Measurements from ENCODE around the gene PPM1A. TPM values are rescaled to one million over a fixed set of nuclear protein-coding genes. Genes with fewer than 3 reads are reported as not detected.

Gene PPM1A
- total RNA-seq, 2 experiments from 2014 or later, result 45.8 to 54.4 TPM

- POLR2A ChIA-PET, result interaction anchor here (1.5 kb wide), 1 partner anchor 9 kb away, joined by 9 read pairs; the partner anchor contains the start of gene PPM1A
- DNase-seq (no peak), ATAC-seq (ENCODE audit: low read depth) (no peak)
- Mint-ChIP-seq H3K27ac (no peak overlapping the region), H3K36me3 (no peaks in the 10 kb centered on the region), H3K4me1 (peaks cover 4% of the 10 kb centered on the region), H3K27me3 (peaks cover 2% of the 10 kb centered on the region), H3K9me3 (no peaks in the 10 kb centered on the region), H3K4me3 (no peak overlapping the region)
These were observed 10.1 kb upstream of the PPM1A start for GRCh38 chr14:60238955-60239354.

- no peak overlapping the region for H3K4me3 Mint-ChIP-seq
- no peak for DNase-seq
- peaks cover 5% of the 10 kb centered on the region for H3K4me1 Mint-ChIP-seq
- H3K27me3 Mint-ChIP-seq, result peaks cover 2% of the 10 kb centered on the region
- no peaks in the 10 kb centered on the region for H3K9me3 Mint-ChIP-seq
- no peaks in the 10 kb centered on the region for H3K36me3 Mint-ChIP-seq
- POLR2A ChIA-PET, result interaction anchor here (1.5 kb wide), 1 partner anchor 9 kb away, joined by 4 read pairs; the partner anchor contains the start of gene PPM1A
- ATAC-seq (ENCODE audit: low read depth), result no peak
- H3K27ac Mint-ChIP-seq, result no peak overlapping the region
These were observed 8.7 kb upstream of the PPM1A start for GRCh38 chr14:60240139-60240856.

DNA sequence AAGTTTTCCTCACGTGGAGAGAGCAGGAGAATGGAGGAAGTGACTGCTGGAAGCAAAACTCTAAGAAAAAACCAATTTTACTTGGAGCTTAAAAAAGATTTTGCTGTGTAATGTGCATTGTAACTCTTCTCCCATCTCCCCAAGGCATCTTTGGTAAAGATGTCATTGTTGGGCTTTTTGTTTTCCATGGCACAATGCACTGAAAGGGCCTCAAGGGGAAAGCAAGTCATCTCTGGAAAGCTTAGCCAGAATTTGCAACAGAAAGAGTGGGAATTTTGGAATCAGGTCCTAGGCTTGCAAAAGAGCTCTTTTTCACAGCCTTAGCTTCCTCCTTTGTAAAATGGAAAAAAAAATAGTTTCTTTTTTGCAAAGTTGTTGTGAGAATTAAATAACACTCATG, 7.9 kb upstream of the PPM1A start:
- DNase-seq (no peak), ATAC-seq (ENCODE audit: low read depth) (no peak)
- Mint-ChIP-seq H3K36me3 (no peaks in the 10 kb centered on the region), H3K27ac (no peak overlapping the region), H3K4me1 (peaks cover 11% of the 10 kb centered on the region), H3K9me3 (no peaks in the 10 kb centered on the region), H3K4me3 (no peak overlapping the region), H3K27me3 (peaks cover 2% of the 10 kb centered on the region)
- POLR2A ChIA-PET, result interaction anchor here (1.0 to 1.5 kb wide), 2 partner anchors 8 to 9 kb away, joined by 3 to 4 read pairs; partner anchors contain the start of gene PPM1A

- no peaks in the 10 kb centered on the region for H3K9me3 Mint-ChIP-seq
- peaks cover 16% of the 10 kb centered on the region for H3K4me1 Mint-ChIP-seq
- H3K36me3 Mint-ChIP-seq, result no peaks in the 10 kb centered on the region
- H3K27me3 Mint-ChIP-seq, result peaks cover 2% of the 10 kb centered on the region
- no peak for DNase-seq
- POLR2A ChIA-PET, result no interaction called here
- peak; percentile 50 for ATAC-seq (ENCODE audit: low read depth)
- H3K4me3 Mint-ChIP-seq, result no peak overlapping the region
- H3K27ac Mint-ChIP-seq, result peak overlapping the region; percentile 26
These were observed 6.6 kb upstream of the PPM1A start for GRCh38 chr14:60242429-60242828.

DNA sequence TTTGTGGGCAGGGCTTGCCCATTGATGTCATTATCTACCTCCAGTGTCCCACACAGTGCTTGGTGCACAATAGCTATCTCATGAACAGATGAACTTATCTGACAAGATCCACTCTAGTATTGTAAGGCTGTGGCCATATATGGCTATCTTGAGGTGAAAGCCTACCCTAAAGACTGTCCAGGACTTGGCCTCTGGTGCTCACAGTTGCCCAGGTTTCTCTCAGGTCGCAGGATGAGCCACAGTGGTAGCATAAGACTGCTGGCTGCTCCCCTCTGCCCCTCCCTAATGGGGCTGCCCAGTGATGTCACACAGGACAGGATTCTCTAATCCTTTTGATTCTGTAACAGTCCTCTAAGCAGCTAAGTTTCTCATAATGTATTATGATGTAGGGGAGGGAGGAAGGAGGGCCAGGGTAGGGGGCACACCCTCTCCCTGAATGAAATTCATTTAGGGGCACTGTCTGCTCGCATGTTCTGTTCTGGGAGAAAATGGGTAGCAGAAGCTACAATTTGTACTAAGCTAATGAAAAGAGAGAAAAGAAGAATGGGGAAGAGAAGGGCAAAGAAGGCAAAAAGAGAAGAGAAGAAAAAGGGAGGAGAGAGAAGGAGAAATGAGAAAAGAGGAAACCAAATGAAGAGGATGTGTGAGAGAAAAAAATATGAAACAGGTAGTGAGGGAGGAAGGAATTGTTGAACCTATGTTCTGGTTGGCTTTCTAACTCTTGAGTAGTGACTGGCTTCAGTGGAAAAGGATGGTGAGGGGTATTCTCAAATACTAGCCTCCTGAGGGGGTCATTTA, 3.4 kb upstream of the PPM1A start:
- Mint-ChIP-seq H3K36me3 (peaks cover 2% of the 10 kb centered on the region), H3K27ac (peak overlapping the region; percentile 21), H3K4me1 (peaks cover 26% of the 10 kb centered on the region), H3K9me3 (no peaks in the 10 kb centered on the region), H3K4me3 (no peak overlapping the region), H3K27me3 (peaks cover 2% of the 10 kb centered on the region)
- ATAC-seq (ENCODE audit: low read depth), result no peak
- POLR2A ChIA-PET, result no interaction called here
- no peak for DNase-seq

DNA sequence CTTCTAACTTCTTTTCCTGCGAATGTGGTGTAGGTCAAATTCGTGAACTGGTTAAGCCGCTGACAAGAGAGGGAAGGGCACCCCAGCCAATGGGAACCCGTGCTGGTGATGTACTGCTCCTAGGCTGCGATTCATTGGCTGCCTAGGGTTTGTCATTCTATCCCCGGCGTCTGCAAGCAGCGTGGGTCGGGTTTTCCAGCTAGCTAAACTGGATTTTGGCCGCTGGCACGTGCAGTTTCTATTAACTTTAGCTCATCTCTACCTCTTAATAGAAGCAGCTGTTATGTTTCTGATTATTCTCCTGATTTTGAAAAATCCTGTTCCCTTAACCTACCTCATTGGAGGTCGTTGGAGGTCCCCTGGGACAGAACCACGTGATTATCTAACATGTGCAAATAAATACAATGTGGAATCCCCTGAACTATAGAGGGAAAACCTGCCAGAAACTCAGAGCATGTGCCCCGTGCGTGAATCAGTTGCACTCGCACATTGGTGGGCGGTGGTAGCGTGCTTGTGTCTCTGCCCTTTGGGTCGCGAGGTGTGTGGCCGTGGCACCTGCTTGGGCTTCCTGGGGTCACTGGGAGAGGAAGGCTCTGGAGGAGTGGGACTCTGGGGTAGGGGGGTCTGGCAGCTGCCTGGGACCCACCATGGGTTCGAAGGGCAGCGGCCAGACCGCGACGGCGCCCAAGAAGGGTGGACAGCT, 876 bp upstream of the PPM1A start:
- Mint-ChIP-seq H3K4me3 (peak overlapping the region; percentile 90), H3K36me3 (peaks cover 9% of the 10 kb centered on the region), H3K9me3 (no peaks in the 10 kb centered on the region), H3K27me3 (no peaks in the 10 kb centered on the region), H3K4me1 (peaks cover 37% of the 10 kb centered on the region), H3K27ac (peak overlapping the region; percentile 99)
- POLR2A ChIA-PET, result interaction anchor here (0.7 to 2.5 kb wide), 18 partner anchors 8 to 1821 kb away, joined by 3 to 34 read pairs (median 6); partner anchors contain the start of genes DHRS7, JKAMP, KIAA0586 and L3HYPDH
- DNase-seq (peak; percentile 68), ATAC-seq (ENCODE audit: low read depth) (peak; percentile 75)

- no peaks in the 10 kb centered on the region for H3K27me3 Mint-ChIP-seq
- H3K4me3 Mint-ChIP-seq, result peak overlapping the region; percentile 89
- peak; percentile 77 for DNase-seq
- peaks cover 41% of the 10 kb centered on the region for H3K4me1 Mint-ChIP-seq
- peak overlapping the region; percentile 99 for H3K27ac Mint-ChIP-seq
- H3K36me3 Mint-ChIP-seq, result peaks cover 11% of the 10 kb centered on the region
- ATAC-seq (ENCODE audit: low read depth), result peak; percentile 41
- POLR2A ChIA-PET, result interaction anchor here (0.7 to 2.5 kb wide), 24 partner anchors 8 to 1822 kb away, joined by 3 to 34 read pairs (median 4); partner anchors contain the start of genes DHRS7, JKAMP, KIAA0586 and L3HYPDH
- H3K9me3 Mint-ChIP-seq, result no peaks in the 10 kb centered on the region
These were observed 568 bp downstream of the PPM1A start for GRCh38 chr14:60249321-60250256.

- ATAC-seq (ENCODE audit: low read depth), result no peak
- peak overlapping the region; percentile 60 for H3K27ac Mint-ChIP-seq
- POLR2A ChIA-PET, result interaction anchor here (1.2 to 1.7 kb wide), 3 partner anchors 9 to 158 kb away, joined by 3 to 5 read pairs (median 5); partner anchors contain the start of gene PCNX4
- DNase-seq, result no peak
- peaks cover 13% of the 10 kb centered on the region for H3K36me3 Mint-ChIP-seq
- no peaks in the 10 kb centered on the region for H3K9me3 Mint-ChIP-seq
- peaks cover 40% of the 10 kb centered on the region for H3K4me1 Mint-ChIP-seq
- peak overlapping the region; percentile 89 for H3K4me3 Mint-ChIP-seq
- H3K27me3 Mint-ChIP-seq, result no peaks in the 10 kb centered on the region
These were observed 1.4 kb downstream of the PPM1A start for GRCh38 chr14:60250257-60251035.

DNA sequence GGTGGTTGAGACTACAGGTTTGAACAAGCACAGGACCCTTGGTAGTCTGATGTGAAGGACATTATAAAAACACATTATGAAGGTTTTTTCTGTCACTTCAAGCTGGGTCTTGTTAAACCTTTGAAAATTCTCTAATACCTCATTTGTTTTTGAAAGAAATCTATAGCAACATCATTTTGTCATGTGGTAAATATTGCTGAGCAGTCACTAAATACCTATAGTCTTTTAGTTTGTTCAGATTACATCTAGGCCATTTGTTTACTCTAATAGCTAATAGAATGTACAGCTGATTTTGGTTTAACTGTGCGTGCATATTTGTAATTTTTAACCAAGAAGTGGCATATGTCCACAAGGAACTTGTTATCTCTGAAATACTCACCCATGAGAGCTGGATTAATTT, 2.9 kb downstream of the PPM1A start:
- ATAC-seq (ENCODE audit: low read depth) (no peak), DNase-seq (no peak)
- no peaks in the 10 kb centered on the region for H3K9me3 Mint-ChIP-seq
- no peak overlapping the region for H3K27ac Mint-ChIP-seq
- no peaks in the 10 kb centered on the region for H3K27me3 Mint-ChIP-seq
- H3K4me3 Mint-ChIP-seq, result peak overlapping the region; percentile 15
- POLR2A ChIA-PET, result no interaction called here
- peaks cover 33% of the 10 kb centered on the region for H3K4me1 Mint-ChIP-seq
- H3K36me3 Mint-ChIP-seq, result peaks cover 19% of the 10 kb centered on the region

- ATAC-seq (ENCODE audit: low read depth) (no peak), DNase-seq (no peak)
- H3K36me3 Mint-ChIP-seq, result peaks cover 19% of the 10 kb centered on the region
- no peaks in the 10 kb centered on the region for H3K27me3 Mint-ChIP-seq
- H3K4me1 Mint-ChIP-seq, result peaks cover 29% of the 10 kb centered on the region
- H3K4me3 Mint-ChIP-seq, result no peak overlapping the region
- no peak overlapping the region for H3K27ac Mint-ChIP-seq
- no peaks in the 10 kb centered on the region for H3K9me3 Mint-ChIP-seq
- POLR2A ChIA-PET, result no interaction called here
These were observed 3.6 kb downstream of the PPM1A start for GRCh38 chr14:60252630-60253029.

DNA sequence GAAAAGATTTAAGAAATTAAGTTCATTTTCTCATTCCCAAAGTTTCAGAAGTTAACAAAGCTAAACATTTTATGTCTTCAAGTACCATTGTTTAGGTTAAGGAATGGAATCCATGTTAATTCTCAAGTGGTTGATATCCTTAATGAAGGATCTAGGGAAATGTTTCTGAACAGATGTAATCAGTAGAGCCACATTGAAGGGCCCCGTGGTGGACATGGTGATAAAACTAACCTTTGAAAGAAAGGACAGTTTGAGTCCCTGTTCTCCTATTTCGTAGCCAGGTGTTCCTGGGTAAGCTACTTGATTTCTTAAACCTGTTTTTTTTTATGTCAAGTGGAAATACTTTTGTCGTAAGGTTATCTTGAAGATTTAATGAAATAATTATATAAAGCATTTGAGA, 4.6 kb downstream of the PPM1A start:
- DNase-seq, result no peak
- no peak overlapping the region for H3K27ac Mint-ChIP-seq
- no peak overlapping the region for H3K4me3 Mint-ChIP-seq
- POLR2A ChIA-PET, result no interaction called here
- H3K27me3 Mint-ChIP-seq, result no peaks in the 10 kb centered on the region
- peaks cover 19% of the 10 kb centered on the region for H3K36me3 Mint-ChIP-seq
- H3K9me3 Mint-ChIP-seq, result no peaks in the 10 kb centered on the region
- no peak for ATAC-seq (ENCODE audit: low read depth)
- peaks cover 27% of the 10 kb centered on the region for H3K4me1 Mint-ChIP-seq

DNA sequence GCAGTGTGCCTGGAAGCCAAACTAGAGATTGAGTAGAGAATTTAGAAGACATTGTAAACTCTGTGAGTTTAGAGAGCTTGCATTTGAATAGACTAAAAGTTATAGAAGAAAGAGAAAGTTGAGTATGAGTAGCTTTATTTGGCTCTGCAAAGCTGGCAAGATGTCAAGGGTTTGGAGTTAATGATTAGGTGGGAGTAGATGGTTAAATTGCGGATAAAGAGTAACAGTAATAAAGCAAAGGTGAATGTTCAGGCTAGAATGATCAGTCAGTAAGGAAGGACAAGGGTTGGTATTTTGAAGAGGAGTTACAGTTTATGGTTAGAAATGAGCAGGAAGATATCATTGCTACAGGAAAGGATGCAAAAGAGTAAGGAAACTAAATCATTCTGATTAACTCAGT, 5.2 kb downstream of the PPM1A start:
- no peak overlapping the region for H3K27ac Mint-ChIP-seq
- peaks cover 29% of the 10 kb centered on the region for H3K4me1 Mint-ChIP-seq
- H3K27me3 Mint-ChIP-seq, result no peaks in the 10 kb centered on the region

More for the DNA sequence above, 5.2 kb downstream of the PPM1A start:
- Mint-ChIP-seq H3K4me3 (no peak overlapping the region), H3K9me3 (no peaks in the 10 kb centered on the region), H3K36me3 (peaks cover 23% of the 10 kb centered on the region)
- no peak for DNase-seq
- POLR2A ChIA-PET, result no interaction called here
- ATAC-seq (ENCODE audit: low read depth), result no peak
